SK-N-SH (cell line): Measurements from ENCODE around the gene KCNQ2. TPM values are rescaled to one million over a fixed set of nuclear protein-coding genes. Genes with fewer than 3 reads are reported as not detected.

ENCODE experiments used
- CTCF ChIA-PET: fragments of 300-600, 350-600 bp; formaldehyde crosslinking; extraction: SDS; loops from one replicate; lab custom pipeline; 2021; lab: Yijun Ruan, JAX
- POLR2A ChIA-PET: fragments of 350-600 bp; sonication (Branson Sonifier 250); formaldehyde crosslinking; extraction: SDS; loops from one replicate; lab custom pipeline; 2020; ENCODE audit warnings: antibody characterized with exemption, inconsistent platforms; lab: Yijun Ruan, JAX
- DNase-seq: peaks from one replicate; pipeline ENCODE4 v3.0.0; 2012
- H2AFZ ChIP-seq: fragments of 200-600 bp; sonication (generic); 2 replicates; pipeline ENCODE4 v1.8.1; 2016; ENCODE audit warnings: antibody characterized with exemption, mild to moderate bottlenecking, low read depth
- H3F3A ChIP-seq: fragments of 200-600 bp; sonication (generic); replicated peaks from 2 replicates; pipeline ENCODE3; 2016; ENCODE audit warnings: antibody characterized with exemption, mild to moderate bottlenecking; ENCODE audit not compliant: insufficient read depth
- H3K27ac ChIP-seq, 2 experiments: fragments of 200-500 bp in 1 of 2; fragments of 200-600 bp in 1 of 2; sonication (Bioruptor generic) in 1 of 2; sonication (generic), shearing (Covaris generic) in 1 of 2; 2 replicates each; pipeline versions ENCODE4 v1.5.1 to v1.6.1; 2014 to 2016; ENCODE audit warnings: low read depth in 2 of 2, inconsistent platforms in 1 of 2, low read length in 1 of 2, mild to moderate bottlenecking in 1 of 2, mixed read lengths in 1 of 2
- H3K27me3 ChIP-seq: fragments of 200-600 bp; sonication (generic), shearing (Covaris generic); 2 replicates; pipeline ENCODE4 v1.6.1; 2016; ENCODE audit warnings: mixed run types; ENCODE audit not compliant: insufficient read depth
- H3K36me3 ChIP-seq, 2 experiments: fragments of 200-500 bp in 1 of 2; fragments of 200-600 bp in 1 of 2; sonication (Bioruptor generic) in 1 of 2; sonication (generic) in 1 of 2; replicated peaks in 1 of 2; 2 replicates each; pipeline versions ENCODE3 to v1.5.1; 2014 to 2016; ENCODE audit warnings: low read length in 1 of 2, mild to moderate bottlenecking in 1 of 2; ENCODE audit not compliant: insufficient read depth in 2 of 2, control insufficient read depth in 1 of 2
- H3K4me1 ChIP-seq, 2 experiments: fragments of 200-500 bp in 1 of 2; fragments of 200-600 bp in 1 of 2; sonication (Bioruptor generic) in 1 of 2; sonication (generic), shearing (Covaris generic) in 1 of 2; 2 replicates each; pipeline versions ENCODE4 v1.5.1 to v1.6.1; 2014 to 2016; ENCODE audit warnings: low read depth in 1 of 2, low read length in 1 of 2, mixed run types in 1 of 2; ENCODE audit not compliant: insufficient read depth in 2 of 2, control insufficient read depth in 1 of 2
- H3K4me2 ChIP-seq: fragments of 200-600 bp; sonication (generic), shearing (Covaris generic); 2 replicates; pipeline ENCODE4 v1.6.1; 2017; ENCODE audit warnings: mixed run types
- H3K4me3 ChIP-seq, 2 experiments: fragments of 200-500 bp in 1 of 2; fragments of 200-600 bp in 1 of 2; sonication (Bioruptor generic) in 1 of 2; sonication (generic), shearing (Covaris generic) in 1 of 2; 2 replicates each; pipeline versions ENCODE4 v1.5.1 to v1.8.1; 2014 to 2016; ENCODE audit warnings: low read depth in 2 of 2, inconsistent platforms in 1 of 2, low read length in 1 of 2, mild to moderate bottlenecking in 1 of 2, mixed read lengths in 1 of 2, moderate library complexity in 1 of 2
- H3K79me2 ChIP-seq: fragments of 200-600 bp; sonication (generic); 2 replicates; pipeline ENCODE4 v1.8.1; 2017; ENCODE audit warnings: mild to moderate bottlenecking; ENCODE audit not compliant: insufficient read depth
- H3K9ac ChIP-seq: fragments of 200-600 bp; sonication (generic); 2 replicates; pipeline ENCODE4 v1.6.1; 2017; ENCODE audit warnings: mixed run types
- H3K9me2 ChIP-seq: fragments of 200-600 bp; sonication (generic); 2 replicates; pipeline ENCODE4 v1.6.1; 2017; ENCODE audit warnings: mixed run types
- H3K9me3 ChIP-seq: fragments of 200-600 bp; sonication (generic); 2 replicates; pipeline ENCODE4 v1.6.1; 2017; ENCODE audit warnings: mixed run types, mild to moderate bottlenecking, moderate library complexity
- H4K20me1 ChIP-seq: fragments of 200-600 bp; sonication (generic); 2 replicates; pipeline ENCODE4 v1.6.1; 2017; ENCODE audit warnings: mild to moderate bottlenecking, mixed run types; ENCODE audit not compliant: insufficient read depth
- GATA2 ChIP-seq: sonication (generic); formaldehyde crosslinking; IDR thresholded peaks from 2 replicates; pipeline ENCODE4 v1.5.0; 2020; ENCODE audit warnings: mild to moderate bottlenecking, missing genetic modification reagents
- JUND ChIP-seq: IDR thresholded peaks from 2 replicates; pipeline ENCODE4 v1.4.0; 2012
- MXI1 ChIP-seq: IDR thresholded peaks from 2 replicates; pipeline ENCODE4 v1.6.1; 2012; ENCODE audit warnings: mild to moderate bottlenecking, low read depth, low read length, improper control_type of control experiment
- NFIC ChIP-seq: IDR thresholded peaks from 2 replicates; pipeline ENCODE4 v1.4.0; 2012; ENCODE audit warnings: borderline replicate concordance
- RAD21 ChIP-seq: IDR thresholded peaks from 2 replicates; pipeline ENCODE4 v1.6.1; 2012; ENCODE audit warnings: mild to moderate bottlenecking, low read length
- SMC3 ChIP-seq: IDR thresholded peaks from 2 replicates; pipeline ENCODE4 v1.6.1; 2012; ENCODE audit warnings: low read depth, low read length, improper control_type of control experiment
- TAF1 ChIP-seq: IDR thresholded peaks from 2 replicates; pipeline ENCODE4 v1.6.1; 2012; ENCODE audit warnings: low read depth, mild to moderate bottlenecking, low read length, moderate library complexity, borderline replicate concordance
- TCF12 ChIP-seq: IDR thresholded peaks from 2 replicates; pipeline ENCODE4 v1.4.0; 2012
- WGBS: methylation state at CpG from one replicate; pipeline ENCODE4 v1.1.6; 2017; ENCODE audit warnings: low lambda C conversion rate; 5-methylcytosine and 5-hydroxymethylcytosine counted together
- polyA plus RNA-seq, 3 experiments: library from polyadenylated mRNA; depleted of rRNA; stranded (reverse); fragments of >200 nt; gene quantifications; 2 replicates each; pipeline ENCODE4 v1.2.3, GENCODE V29; 2012
- TF ChIP-seq, protein P1 (sequence below): IDR thresholded peaks from 2 replicates; pipeline ENCODE4 v1.4.0; 2012; ENCODE audit warnings: low read depth
- TF ChIP-seq, protein P2 (sequence below): IDR thresholded peaks from 2 replicates; pipeline ENCODE4 v1.4.0; 2012; ENCODE audit warnings: low read depth, borderline replicate concordance
- TF ChIP-seq, protein P3 (sequence below): IDR thresholded peaks from 2 replicates; pipeline ENCODE4 v1.6.1; 2012; ENCODE audit warnings: mild to moderate bottlenecking, low read depth, low read length, moderate library complexity
- TF ChIP-seq, protein P4 (sequence below): IDR thresholded peaks from 2 replicates; pipeline ENCODE4; 2012

The KCNQ2 gene
- polyA plus RNA-seq, 1 of the 3 experiments (the other 2 are of a cell fraction): 3.9 TPM

DNA sequence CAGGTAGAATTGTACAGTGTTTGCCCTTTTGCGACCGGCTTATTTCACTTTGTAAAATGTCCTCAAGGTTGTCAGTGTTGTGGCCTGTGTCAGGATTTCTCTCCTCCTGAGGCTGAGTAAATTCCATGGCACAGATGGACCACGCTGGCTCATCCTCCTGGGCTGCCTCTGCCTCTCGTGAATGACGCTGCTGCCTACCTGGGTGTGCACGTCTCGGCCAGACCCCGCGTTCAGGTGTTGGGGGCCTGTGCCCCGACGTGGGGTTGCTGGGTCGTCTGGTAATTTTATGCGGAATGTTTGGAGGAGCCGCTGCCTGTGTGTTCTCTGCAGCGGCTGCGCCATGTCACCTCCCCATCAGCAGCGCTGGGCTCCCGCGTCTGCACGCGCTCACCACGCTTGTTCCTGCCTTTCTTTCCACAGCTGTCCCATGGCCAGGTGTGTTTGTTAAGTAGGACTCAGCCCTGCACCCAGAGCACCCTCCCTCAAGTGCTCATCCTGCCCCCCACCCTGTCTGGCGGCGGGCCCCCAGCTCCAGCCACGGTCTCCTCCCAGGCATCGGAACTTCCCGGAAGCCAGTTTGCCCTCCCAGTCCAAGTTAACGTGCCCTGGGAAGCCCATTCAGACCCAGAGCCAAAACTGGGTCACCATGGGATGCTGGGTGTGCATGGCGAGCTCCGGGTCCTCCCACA lies 75.2 kb downstream of the KCNQ2 start:
- DNase-seq: no peak
- TF ChIP-seq NFIC (no peak), SMC3 (no peak), TAF1 (no peak)
- TF ChIP-seq, protein P1, sequence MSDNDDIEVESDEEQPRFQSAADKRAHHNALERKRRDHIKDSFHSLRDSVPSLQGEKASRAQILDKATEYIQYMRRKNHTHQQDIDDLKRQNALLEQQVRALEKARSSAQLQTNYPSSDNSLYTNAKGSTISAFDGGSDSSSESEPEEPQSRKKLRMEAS: no peak
- no peak overlapping the region for H3K4me2 ChIP-seq
- H3K4me1 ChIP-seq: peaks cover 0 to 23% of the 10 kb centered on the region in 2 experiments; a peak in 1 of 4 replicates
- no peaks in the 10 kb centered on the region for H3K36me3 ChIP-seq
- H3K4me3 ChIP-seq: no peak overlapping the region
- POLR2A ChIA-PET: no interaction called here
- H3K9me3 ChIP-seq: no peaks in the 10 kb centered on the region
- no peak overlapping the region for H2AFZ ChIP-seq
- H3F3A ChIP-seq: no peaks in the 10 kb centered on the region
- no peak overlapping the region for H3K9ac ChIP-seq
- peaks cover 55% of the 10 kb centered on the region for H3K27me3 ChIP-seq
- no peaks in the 10 kb centered on the region for H3K9me2 ChIP-seq
- H3K79me2 ChIP-seq: no peaks in the 10 kb centered on the region
- CTCF ChIA-PET: interaction anchor here (1.0 to 9.1 kb wide), 4 partner anchors 8 to 106 kb away, joined by 3 to 92 read pairs (median 8); no protein-coding TSS in a partner anchor
- H3K27ac ChIP-seq: no peak overlapping the region
- H4K20me1 ChIP-seq: no peaks in the 10 kb centered on the region
- 12% methylated on average over 28 of the region's 30 CpGs for WGBS

DNA sequence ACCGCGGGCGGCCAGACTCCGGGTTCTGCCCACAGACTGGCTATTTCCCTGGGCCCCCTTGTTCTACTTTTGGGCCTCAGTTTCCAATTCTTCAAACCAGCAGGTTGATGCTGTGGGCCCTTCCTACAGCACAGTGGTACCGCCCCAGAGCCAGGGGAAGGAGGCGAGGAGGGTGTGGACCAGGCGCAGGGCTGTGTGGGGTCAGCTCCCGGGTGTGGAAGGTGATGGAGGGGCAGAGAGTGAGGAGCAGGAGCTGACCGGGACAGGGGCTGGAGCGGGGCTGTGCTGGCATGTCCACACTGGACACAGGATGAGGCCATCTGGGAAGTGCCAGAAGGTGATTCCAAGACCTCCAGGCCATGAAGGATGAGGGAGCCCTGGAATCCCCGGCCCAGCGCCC lies 76.2 kb downstream of the KCNQ2 start:
- Histone ChIP-seq H3K79me2 (no peaks in the 10 kb centered on the region), H2AFZ (no peak overlapping the region), H4K20me1 (no peaks in the 10 kb centered on the region)
- WGBS: 37% methylated on average over 8 of the region's 12 CpGs
- TF ChIP-seq, protein P1: no peak
- TF ChIP-seq MXI1 (no peak), JUND (no peak), RAD21 (no peak), TCF12 (no peak), GATA2 (CRISPR knock-in tag) (no peak)
- TF ChIP-seq, protein P2, sequence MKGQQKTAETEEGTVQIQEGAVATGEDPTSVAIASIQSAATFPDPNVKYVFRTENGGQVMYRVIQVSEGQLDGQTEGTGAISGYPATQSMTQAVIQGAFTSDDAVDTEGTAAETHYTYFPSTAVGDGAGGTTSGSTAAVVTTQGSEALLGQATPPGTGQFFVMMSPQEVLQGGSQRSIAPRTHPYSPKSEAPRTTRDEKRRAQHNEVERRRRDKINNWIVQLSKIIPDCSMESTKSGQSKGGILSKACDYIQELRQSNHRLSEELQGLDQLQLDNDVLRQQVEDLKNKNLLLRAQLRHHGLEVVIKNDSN: no peak
- TF ChIP-seq, protein P3, sequence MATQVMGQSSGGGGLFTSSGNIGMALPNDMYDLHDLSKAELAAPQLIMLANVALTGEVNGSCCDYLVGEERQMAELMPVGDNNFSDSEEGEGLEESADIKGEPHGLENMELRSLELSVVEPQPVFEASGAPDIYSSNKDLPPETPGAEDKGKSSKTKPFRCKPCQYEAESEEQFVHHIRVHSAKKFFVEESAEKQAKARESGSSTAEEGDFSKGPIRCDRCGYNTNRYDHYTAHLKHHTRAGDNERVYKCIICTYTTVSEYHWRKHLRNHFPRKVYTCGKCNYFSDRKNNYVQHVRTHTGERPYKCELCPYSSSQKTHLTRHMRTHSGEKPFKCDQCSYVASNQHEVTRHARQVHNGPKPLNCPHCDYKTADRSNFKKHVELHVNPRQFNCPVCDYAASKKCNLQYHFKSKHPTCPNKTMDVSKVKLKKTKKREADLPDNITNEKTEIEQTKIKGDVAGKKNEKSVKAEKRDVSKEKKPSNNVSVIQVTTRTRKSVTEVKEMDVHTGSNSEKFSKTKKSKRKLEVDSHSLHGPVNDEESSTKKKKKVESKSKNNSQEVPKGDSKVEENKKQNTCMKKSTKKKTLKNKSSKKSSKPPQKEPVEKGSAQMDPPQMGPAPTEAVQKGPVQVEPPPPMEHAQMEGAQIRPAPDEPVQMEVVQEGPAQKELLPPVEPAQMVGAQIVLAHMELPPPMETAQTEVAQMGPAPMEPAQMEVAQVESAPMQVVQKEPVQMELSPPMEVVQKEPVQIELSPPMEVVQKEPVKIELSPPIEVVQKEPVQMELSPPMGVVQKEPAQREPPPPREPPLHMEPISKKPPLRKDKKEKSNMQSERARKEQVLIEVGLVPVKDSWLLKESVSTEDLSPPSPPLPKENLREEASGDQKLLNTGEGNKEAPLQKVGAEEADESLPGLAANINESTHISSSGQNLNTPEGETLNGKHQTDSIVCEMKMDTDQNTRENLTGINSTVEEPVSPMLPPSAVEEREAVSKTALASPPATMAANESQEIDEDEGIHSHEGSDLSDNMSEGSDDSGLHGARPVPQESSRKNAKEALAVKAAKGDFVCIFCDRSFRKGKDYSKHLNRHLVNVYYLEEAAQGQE: no peak
- TF ChIP-seq, protein P4, sequence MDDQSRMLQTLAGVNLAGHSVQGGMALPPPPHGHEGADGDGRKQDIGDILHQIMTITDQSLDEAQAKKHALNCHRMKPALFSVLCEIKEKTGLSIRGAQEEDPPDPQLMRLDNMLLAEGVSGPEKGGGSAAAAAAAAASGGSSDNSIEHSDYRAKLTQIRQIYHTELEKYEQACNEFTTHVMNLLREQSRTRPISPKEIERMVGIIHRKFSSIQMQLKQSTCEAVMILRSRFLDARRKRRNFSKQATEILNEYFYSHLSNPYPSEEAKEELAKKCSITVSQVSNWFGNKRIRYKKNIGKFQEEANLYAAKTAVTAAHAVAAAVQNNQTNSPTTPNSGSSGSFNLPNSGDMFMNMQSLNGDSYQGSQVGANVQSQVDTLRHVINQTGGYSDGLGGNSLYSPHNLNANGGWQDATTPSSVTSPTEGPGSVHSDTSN: no peak
- TF ChIP-seq, all 33 proteins: peak for 0
- H3K4me1 ChIP-seq: peaks cover 0 to 13% of the 10 kb centered on the region in 2 experiments; a peak in 1 of 4 replicates
- no peaks in the 10 kb centered on the region for H3K36me3 ChIP-seq
- no peak overlapping the region for H3K9ac ChIP-seq
- H3K9me2 ChIP-seq: no peaks in the 10 kb centered on the region
- no peak overlapping the region for H3K27ac ChIP-seq
- CTCF ChIA-PET: interaction anchor here (2.0 to 9.1 kb wide), 3 partner anchors 15 to 87 kb away, joined by 11 to 92 read pairs (median 20); no protein-coding TSS in a partner anchor
- H3K27me3 ChIP-seq: peaks cover 55% of the 10 kb centered on the region
- no peak overlapping the region for H3K4me2 ChIP-seq
- DNase-seq: no peak
- no peak overlapping the region for H3K4me3 ChIP-seq
- H3K9me3 ChIP-seq: no peaks in the 10 kb centered on the region
- no peaks in the 10 kb centered on the region for H3F3A ChIP-seq
- POLR2A ChIA-PET: no interaction called here
